ENCODE data around the gene SNTG2. TPM values are rescaled to one million over a fixed set of nuclear protein-coding genes. Genes with fewer than 3 reads are reported as not detected.

The SNTG2 gene
- total and polyA plus RNA-seq, 2 of the 13 experiments (the other 11 are each of a cell fraction or from before 2014, with no cell fraction given), result not detected

DNA sequence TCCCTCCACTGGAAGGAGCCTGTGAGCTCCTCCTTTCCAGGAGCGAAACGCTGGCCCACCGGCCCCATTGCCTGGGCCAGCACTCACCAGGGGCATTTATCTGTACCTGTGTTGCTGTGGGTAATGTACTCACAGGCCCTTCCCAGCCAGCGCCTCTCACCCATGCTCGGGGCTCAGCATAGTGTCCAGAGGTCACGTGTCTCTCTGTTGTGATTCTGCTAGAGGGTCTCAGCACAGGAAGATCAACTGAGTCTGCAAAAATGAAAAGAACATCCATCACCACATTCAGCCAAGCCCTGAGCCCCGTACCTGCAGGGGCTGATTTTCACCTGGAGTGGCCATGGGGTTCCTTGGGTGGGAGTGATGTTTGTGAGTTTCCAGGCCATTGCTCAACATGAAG is 359.6 kb downstream of the SNTG2 start (continued):
- TF ChIP-seq, protein P1, sequence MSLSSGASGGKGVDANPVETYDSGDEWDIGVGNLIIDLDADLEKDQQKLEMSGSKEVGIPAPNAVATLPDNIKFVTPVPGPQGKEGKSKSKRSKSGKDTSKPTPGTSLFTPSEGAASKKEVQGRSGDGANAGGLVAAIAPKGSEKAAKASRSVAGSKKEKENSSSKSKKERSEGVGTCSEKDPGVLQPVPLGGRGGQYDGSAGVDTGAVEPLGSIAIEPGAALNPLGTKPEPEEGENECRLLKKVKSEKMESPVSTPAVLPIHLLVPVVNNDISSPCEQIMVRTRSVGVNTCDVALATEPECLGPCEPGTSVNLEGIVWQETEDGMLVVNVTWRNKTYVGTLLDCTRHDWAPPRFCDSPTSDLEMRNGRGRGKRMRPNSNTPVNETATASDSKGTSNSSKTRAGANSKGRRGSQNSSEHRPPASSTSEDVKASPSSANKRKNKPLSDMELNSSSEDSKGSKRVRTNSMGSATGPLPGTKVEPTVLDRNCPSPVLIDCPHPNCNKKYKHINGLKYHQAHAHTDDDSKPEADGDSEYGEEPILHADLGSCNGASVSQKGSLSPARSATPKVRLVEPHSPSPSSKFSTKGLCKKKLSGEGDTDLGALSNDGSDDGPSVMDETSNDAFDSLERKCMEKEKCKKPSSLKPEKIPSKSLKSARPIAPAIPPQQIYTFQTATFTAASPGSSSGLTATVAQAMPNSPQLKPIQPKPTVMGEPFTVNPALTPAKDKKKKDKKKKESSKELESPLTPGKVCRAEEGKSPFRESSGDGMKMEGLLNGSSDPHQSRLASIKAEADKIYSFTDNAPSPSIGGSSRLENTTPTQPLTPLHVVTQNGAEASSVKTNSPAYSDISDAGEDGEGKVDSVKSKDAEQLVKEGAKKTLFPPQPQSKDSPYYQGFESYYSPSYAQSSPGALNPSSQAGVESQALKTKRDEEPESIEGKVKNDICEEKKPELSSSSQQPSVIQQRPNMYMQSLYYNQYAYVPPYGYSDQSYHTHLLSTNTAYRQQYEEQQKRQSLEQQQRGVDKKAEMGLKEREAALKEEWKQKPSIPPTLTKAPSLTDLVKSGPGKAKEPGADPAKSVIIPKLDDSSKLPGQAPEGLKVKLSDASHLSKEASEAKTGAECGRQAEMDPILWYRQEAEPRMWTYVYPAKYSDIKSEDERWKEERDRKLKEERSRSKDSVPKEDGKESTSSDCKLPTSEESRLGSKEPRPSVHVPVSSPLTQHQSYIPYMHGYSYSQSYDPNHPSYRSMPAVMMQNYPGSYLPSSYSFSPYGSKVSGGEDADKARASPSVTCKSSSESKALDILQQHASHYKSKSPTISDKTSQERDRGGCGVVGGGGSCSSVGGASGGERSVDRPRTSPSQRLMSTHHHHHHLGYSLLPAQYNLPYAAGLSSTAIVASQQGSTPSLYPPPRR (CRISPR knock-in tag; IDR thresholded peaks at IDR 0.05; ENCODE audit: borderline replicate concordance), result no peak
- no peak for TF ChIP-seq HOXD1 (CRISPR knock-in tag; IDR thresholded peaks at IDR 0.05)
- no peak for TF ChIP-seq ATF5 (CRISPR knock-in tag; IDR thresholded peaks at IDR 0.05; ENCODE audit: low read depth)
- TF ChIP-seq RNF219 (CRISPR knock-in tag; IDR thresholded peaks at IDR 0.05), result no peak
- TF ChIP-seq DMTF1 (CRISPR knock-in tag; IDR thresholded peaks at IDR 0.05), result no peak
- no peak for TF ChIP-seq KDM5A (IDR thresholded peaks at IDR 0.05; ENCODE audit: borderline replicate concordance, low read length)
